ENCODE results near the gene MYBBP1A.
"Not testable (repeated sequence)": the region's sequence is repeated elsewhere in the genome, so short reads cannot be mapped to it uniquely, and the experiment has no call there.

MYBBP1A gene, protein sequence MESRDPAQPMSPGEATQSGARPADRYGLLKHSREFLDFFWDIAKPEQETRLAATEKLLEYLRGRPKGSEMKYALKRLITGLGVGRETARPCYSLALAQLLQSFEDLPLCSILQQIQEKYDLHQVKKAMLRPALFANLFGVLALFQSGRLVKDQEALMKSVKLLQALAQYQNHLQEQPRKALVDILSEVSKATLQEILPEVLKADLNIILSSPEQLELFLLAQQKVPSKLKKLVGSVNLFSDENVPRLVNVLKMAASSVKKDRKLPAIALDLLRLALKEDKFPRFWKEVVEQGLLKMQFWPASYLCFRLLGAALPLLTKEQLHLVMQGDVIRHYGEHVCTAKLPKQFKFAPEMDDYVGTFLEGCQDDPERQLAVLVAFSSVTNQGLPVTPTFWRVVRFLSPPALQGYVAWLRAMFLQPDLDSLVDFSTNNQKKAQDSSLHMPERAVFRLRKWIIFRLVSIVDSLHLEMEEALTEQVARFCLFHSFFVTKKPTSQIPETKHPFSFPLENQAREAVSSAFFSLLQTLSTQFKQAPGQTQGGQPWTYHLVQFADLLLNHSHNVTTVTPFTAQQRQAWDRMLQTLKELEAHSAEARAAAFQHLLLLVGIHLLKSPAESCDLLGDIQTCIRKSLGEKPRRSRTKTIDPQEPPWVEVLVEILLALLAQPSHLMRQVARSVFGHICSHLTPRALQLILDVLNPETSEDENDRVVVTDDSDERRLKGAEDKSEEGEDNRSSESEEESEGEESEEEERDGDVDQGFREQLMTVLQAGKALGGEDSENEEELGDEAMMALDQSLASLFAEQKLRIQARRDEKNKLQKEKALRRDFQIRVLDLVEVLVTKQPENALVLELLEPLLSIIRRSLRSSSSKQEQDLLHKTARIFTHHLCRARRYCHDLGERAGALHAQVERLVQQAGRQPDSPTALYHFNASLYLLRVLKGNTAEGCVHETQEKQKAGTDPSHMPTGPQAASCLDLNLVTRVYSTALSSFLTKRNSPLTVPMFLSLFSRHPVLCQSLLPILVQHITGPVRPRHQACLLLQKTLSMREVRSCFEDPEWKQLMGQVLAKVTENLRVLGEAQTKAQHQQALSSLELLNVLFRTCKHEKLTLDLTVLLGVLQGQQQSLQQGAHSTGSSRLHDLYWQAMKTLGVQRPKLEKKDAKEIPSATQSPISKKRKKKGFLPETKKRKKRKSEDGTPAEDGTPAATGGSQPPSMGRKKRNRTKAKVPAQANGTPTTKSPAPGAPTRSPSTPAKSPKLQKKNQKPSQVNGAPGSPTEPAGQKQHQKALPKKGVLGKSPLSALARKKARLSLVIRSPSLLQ (N-terminal part only)

DNA sequence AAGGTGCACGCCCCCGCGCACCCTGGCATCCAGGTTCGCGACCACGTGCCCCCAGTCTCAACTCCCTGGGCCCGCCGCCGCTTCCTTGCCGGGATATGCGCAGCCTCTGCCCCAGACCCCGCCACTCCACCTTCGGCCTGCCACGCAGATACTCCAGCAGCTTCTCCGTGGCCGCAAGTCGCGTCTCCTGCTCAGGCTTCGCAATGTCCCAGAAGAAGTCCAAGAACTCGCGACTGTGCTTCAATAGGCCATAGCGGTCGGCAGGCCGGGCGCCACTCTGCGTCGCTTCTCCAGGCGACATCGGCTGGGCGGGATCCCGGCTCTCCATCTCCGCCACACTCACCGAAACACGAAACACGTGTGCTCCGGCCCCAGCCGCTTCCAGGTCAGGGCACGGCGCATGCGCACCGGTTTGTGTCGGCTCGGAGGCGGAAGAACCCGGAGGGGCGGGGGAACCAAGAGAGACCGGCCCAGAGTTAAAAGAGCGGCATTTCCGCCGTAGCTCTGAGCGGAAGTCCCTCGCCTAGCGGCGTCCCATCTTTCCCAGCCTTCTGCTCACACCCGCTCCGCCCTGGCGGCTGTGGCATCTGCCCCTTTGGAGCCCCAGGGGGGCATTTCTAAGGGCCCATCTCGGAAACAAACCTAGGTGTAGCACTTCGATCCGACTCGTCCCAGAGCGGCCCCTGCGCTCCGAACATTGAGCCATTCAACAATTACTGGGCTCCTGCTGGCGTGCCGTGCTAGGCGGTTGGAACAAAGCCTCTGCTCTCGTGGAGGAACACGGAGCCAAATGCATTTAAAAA is at the start of gene MYBBP1A:
Gene MYBBP1A (minus strand): TSS at position 388 of the 803 bp plus-strand sequence. CDS start 60 bp downstream, at position 328.
- no peak for FAIRE-seq

DNA sequence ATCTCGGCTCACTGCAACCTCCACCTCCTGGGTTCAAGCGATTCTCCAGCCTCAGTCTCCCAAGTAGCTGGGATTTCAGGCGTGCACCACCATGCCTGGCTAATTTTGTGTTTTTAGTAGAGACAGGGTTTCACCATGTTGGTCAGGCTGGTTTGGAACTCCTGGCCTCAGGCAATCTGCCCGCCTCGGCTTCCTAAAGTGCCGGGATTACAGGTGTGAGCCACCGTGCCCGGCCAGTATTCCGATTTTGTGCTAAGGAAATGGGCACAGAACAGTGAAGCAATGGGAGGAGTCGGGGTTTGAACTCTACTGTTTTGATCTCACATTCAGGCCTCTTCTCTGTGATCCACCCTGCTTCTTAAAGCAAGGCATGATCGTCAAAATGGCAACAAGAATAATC is 49.6 kb upstream of the MYBBP1A start:
- FAIRE-seq = not testable (repeated sequence)

DNA sequence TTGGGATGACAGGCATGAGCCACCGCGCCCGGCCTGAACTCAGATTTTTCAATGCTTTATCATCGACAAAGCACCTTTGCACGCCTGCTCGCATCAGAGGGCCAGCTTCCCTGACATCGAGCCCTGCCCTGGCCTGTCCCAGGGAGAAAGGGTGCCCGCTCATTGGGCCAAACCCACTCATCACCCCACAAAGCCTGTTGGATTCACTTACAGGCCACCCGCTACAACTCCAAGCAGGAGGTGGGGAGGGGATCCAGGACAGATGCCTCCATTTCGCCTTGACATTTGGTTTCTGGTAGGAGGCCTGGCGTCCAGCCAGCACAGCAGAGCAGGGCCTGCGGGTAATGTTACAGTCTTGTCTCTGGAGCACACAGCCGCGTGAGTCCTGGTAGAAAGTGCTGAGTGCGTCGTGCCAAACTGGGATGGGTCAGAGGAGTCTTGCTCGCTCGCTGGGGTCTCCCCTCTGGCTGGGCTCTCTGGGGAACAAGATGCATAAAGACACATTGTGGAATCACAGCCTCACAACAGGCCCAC is 49.0 kb upstream of the MYBBP1A start:
- no peak for FAIRE-seq

DNA sequence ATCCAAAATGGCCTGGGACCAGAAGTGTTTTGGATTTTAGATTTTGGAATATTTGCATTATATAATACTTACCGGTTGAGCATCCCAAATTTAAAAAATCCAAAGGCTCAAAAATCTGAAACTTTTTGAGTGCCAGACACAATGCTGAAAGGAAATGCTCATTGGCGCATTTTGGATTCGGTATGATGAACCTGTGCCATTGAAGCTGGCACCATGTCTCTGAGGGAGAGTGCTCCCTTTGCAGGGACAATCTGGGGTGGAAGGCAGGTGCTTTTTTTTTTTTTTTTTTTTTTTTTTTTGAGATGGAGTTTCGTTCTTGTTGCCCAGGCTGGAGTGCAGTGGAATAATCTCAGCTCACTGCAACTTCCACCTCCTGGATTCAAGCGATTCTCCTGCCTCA is 46.9 kb upstream of the MYBBP1A start:
- FAIRE-seq = no peak

DNA sequence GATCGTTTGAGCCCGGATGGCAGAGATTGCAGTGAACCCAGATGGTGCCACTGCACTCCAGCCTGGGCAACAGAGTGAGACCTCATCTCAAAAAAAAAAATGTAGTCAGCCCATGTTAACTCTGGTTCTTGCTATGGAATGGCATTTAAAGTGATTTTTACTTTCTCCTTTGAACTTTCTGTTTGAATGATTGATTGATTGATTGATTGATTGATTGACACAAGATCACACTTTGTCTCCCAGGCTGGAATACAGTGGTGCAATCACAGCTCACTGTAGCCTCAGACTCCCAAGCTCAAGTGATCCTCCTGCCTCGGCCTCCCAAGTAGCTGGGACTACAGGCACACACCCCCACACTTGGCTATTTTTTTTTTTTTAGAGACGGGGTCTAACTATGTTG is 46.1 kb upstream of the MYBBP1A start:
- no peak for FAIRE-seq

DNA sequence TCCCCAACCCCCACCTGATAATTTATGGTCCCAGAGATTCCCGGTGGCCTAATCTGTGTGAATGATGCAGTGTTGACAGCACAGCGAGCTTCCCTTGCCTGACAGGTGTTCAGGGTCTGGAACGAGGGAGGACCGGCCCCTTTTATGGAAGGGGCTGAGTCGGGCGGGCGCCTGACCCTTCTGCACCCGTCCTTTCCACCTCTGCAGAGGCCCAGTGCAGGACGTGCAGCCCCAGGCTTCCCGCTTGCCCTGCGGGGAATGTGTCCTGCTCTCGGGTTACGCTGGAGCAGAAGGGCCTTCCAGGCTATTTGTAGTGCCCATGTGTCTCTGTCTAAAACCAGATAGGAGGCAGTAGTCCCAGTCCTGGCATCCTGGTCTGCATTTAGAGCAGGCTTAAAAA is 45.4 kb upstream of the MYBBP1A start:
- no peak for FAIRE-seq

DNA sequence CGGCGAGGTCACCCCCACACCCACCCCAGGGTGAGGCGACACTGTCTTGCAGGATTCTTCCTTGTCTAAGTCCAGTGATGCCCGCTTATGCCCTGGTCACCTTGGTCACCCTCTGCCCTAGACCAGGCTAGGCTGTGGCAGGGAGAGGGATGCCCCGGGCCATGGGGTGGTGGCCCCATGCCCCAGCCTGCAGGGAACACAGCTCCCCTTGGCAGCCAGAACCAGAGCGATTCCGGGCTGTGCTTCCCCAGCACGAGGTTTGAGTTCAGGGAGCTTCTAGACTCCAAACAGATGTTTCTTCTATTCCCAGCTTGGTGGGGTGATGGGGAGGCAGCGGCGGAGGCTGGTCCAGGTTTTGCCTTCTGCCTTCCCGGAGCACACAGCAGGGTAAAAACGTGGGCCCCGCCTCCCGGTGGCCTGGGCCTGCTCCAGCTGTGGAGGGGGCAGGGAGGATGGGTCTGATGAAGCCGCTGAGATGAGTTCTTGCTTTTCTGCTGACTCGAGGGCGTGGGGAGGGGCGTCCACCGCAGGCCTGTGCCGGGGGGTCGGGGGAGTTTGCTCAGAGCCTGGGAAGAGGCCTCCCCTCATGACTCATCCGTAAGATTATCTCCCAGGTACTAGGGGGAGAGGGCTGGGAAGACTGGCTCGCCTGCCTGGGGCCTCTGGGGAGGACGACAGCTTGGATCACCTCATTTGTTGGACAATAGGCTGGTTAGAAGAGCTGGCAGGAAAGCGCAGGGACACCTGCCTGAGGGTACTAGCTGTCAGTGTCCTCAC is 44.5 kb upstream of the MYBBP1A start:
- no peak for FAIRE-seq

DNA sequence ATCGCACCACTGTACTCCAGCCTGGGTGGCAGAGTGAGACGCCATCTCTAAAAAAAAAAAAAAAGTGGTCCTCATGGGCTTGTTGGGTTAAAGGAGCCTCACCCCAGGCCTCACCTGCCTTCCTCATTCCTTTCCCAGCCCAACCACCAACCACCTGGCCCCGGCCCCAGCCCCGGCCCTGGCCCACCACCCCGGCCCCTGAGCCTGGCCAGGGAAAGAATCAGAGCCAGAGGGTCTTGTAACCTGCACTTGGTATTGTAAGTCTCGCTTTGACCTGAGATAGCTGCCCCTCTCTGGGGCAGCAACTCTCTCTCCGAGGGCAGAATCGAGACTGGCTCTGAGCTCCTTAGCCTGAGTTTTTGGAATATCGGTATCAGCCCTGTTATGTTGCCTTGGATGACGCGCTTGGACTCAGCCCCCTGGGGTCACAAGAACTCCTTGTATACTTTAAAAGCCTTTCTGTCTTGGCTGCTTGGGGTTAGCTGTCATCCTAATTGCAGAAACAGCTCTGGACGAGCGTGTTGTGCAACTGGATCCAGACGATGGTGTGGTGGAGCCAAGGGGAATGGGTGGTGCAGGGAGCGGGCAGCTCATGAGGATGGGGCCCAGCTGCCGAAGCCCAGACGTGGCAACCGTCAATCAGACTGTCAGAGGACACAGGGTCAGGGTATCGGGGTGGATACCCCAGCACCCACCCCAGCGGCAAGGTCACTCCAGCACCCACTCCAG is 43.8 kb upstream of the MYBBP1A start:
- no peak for FAIRE-seq

DNA sequence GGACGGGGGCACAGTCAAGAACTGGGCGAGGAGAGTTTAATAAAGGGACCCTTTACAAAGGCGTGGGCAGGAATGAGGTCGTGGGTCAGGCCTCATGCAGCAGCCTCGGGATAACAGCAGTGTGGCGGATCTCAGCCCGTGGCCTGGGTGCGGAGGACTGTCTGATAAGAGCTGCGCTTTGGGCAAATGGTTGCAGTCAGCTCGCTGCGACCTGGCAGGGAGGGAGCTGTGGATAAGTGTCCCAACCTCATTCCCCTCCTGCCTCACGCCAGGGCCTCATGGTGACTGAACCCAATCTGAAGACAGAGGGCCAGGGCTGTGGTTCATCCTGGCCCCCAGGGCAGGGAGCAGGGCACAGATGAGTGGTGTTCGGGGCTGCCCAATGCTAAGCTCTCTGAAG is 42.8 kb upstream of the MYBBP1A start:
- no peak for FAIRE-seq

DNA sequence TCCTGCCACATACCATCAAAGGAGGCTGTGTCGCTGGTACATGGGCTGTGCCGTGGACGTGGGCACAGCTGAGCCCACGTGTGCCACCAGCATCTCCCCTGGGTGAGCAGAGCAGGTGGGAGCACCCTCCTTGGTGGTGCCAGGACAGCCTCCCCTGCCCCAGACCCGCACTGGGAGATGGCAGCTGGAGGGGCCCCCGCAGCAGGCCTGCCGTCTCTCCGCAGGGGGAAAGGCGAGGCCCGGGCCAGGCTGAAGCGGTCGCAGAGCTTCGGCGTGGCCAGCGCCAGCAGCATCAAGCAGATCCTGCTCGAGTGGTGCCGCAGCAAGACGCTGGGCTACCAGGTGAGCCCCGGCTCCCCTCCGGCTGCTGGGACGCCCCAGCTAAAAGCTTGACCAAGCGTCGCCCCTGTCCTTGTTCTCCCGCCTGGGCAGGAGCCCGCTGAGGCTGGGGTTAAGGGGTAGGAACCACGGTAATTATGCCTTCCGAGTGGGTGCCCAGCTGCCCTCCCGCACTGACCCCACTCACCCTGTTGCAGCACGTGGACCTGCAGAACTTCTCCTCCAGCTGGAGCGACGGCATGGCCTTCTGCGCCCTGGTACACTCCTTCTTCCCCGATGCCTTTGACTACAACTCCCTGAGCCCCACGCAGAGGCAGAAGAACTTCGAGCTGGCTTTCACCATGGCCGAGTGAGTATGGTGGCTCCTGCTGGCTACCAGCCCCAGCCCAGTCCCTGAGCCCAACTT is 41.6 kb upstream of the MYBBP1A start:
- FAIRE-seq = no peak

DNA sequence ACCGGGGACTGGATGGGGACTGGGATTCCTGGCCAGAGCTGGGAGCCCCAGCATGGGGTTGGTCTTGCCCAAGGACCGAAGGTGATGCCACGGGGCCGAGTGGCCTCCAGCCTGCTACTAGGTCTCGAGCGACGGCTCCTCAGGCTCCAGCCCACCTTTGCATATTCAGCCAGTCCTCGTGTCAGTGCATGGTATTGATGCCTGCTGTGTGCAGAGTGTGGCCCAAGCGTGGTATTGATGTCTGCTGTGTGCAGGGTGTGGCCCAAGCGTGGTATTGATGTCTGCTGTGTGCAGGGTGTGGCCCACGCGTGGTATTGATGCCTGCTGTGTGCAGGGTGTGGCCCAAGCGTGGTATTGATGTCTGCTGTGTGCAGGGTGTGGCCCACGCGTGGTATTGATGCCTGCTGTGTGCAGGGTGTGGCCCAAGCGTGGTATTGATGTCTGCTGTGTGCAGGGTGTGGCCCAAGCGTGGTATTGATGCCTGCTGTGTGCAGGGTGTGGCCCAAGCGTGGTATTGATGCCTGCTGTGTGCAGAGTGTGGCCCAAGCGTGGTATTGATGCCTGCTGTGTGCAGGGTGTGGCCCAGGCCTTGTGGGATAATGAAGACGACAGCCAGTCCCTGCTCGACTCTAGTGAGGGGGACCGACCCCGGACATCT is 40.6 kb upstream of the MYBBP1A start:
- FAIRE-seq = not testable (repeated sequence)

DNA sequence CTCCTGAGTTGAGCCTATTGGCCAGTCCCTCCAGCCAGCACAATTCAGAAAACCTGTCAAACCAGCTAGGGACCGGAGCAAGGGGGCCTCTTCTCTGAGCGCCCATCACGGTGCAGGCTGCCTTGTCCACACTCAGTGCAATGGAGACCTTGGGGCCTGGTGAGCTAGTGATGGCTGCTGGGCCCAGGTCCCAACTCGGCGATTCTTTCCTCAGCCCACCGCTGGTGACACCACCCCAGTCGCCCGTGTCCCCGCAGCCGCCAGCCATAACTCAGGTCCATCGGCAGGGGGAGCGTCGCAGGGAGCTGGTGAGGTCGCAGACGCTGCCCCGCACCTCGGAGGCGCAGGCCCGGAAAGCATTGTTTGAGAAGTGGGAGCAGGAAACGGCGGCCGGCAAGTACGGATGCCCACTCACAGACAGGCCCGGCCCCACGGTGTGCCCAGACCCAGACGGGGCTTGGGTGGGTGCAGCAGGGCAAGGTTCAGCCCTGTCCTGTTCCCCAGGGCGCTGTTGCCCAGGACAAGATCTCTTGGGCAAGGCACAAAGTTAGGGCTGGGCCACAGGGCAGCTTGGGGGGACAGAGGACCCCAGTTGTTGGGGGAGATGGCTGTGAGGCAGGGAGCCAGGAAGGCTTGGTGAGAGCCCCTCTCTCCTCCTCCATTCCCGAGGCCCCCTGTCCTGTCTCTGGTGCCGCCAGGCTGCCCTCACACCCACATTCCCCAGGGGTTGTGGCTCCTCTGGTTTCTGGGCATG is 39.9 kb upstream of the MYBBP1A start:
- FAIRE-seq = no peak

DNA sequence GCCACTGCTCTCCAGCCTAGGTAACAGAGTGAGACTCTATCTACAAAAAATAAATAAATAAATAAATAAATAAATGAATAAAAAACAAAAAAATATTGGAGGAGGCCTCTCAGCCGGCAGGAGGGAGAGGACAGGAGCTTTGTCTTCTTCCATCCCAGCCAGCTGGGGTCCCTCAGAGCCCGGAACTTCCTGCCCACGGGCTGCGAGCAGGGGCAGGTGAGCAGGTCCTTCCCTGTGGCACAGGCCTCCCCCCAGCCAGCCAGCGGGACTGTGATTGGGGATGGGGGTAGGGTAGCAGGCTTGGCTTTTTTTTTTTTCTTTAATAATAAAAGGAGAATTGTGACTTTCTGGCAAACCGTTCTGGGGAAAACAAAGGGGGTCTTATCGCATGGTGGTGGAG is 39.2 kb upstream of the MYBBP1A start:
- FAIRE-seq = no peak

DNA sequence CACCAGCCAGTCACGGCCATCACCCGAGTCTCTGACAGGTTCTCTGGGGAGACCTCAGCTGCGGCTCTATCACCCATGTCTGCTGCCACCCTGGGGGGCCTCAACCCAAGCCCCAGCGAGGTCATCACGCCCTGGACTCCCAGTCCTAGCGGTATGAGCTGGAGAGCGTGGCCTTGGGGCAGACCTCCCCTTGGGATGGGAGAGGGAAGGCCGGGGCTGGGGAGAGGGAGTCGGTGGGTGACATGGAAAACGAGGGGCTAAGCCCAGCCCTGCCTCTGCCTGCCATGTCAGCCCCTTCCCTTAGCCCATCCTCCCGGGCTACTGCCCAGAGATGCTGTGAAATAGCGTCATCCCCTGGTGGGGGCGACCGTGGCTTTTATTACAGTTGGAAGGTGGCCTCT is 37.8 kb upstream of the MYBBP1A start:
- FAIRE-seq = no peak

DNA sequence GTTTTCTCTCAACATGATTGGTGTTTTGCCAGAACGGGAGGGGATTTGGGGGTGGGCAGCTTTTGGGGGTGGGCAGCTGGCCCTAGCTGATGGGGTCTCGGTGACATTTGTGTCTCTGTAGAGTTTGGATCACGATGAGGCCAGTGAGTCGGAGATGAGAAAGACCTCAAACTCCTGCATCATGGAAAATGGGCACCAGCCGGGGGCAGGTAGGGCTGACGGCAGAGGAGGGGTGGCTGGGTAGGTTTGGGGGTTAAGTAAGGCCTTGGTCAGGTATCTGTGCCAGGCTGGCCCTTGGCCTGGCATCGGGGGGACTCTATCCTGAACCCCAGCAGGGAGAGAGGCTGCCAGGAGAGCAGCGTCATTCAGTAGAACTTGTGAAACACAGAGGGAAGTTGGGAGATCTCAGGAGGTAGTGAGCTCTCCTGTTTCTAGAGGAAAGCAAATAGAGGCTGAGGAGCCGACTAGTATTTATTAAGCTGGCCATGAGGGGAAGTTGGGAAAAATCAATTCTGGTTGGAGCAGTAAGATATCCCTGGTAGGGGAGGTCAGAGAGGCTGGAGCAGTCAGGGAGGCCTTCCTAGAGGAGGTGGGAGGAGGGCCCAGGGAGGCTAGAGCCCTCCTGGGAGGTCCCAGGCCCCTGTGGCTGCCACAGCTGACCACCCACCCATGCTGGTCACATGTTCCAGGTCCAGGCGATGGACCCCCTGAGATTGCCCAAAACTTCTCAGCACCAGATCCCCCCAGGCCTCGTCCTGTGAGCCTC is 37.2 kb upstream of the MYBBP1A start:
- FAIRE-seq = no peak

DNA sequence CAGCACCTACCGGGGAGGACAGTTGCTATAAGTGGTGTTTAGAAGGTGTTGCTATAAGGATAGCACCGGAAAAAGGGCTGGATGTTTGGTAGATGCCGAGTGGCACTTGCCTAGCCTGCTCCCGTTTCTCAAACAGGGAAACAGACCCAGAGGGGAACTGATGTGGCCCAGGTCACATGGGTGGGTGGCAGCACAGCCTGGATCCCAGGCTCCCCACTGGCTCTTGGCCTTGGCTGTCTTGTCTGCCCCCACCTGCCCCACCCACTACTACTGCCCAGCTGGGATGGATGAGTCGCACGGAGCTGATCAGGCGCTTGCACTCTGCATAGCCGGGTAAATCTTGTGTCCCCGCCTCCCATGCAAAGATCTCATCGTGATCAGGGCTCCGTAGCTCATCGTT is 36.3 kb upstream of the MYBBP1A start:
- no peak for FAIRE-seq

DNA sequence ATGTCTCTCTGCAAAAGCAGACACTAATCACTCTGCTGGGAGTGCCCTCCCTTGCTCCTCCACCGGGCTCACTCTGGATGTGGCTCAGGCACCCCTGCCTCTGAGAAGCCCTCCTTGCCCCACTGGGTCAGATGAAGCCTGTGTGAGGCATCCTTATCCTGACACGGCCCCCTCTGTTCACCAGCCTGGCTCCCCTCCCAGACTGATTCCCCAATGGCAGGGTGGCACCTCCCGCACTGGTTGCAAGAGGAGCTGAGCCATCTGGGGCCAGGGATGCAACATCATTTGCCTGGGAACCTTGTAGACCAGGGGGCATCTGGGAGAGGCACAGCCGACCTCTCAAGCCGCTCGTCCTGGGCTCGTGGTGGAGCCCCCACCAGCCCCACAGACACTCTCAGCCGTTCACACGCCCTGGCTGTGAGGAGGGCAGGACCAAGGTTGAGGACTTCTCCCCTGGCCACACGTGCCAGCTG is 35.8 kb upstream of the MYBBP1A start:
- FAIRE-seq = no peak
